Neuronal stem cell (in vitro differentiated cells): ENCODE results near the gene SELENOF.

Source experiments
- DNase-seq: peaks from one replicate; pipeline ENCODE4 v3.0.0-alpha.2; 2013; ENCODE audit warnings: low spot score
- H2AFZ ChIP-seq: one replicate; pipeline ENCODE4 v1.6.1; 2013; ENCODE audit warnings: mild to moderate bottlenecking, low read length, inconsistent platforms
- H2AK5ac ChIP-seq: 2 replicates; pipeline ENCODE4 v1.6.1; 2013; ENCODE audit warnings: low read depth, mild to moderate bottlenecking, inconsistent platforms, low read length, moderate library complexity, mixed read lengths
- H2BK120ac ChIP-seq: 2 replicates; pipeline ENCODE4 v1.6.1; 2013; ENCODE audit warnings: low read depth, mild to moderate bottlenecking, inconsistent platforms, low read length, moderate library complexity, mixed read lengths
- H2BK12ac ChIP-seq: one replicate; pipeline ENCODE4 v1.6.1; 2013; ENCODE audit warnings: low read length, inconsistent platforms
- H2BK15ac ChIP-seq: 2 replicates; pipeline ENCODE4 v1.6.1; 2013; ENCODE audit warnings: mild to moderate bottlenecking, low read length, inconsistent platforms, mixed read lengths
- H2BK5ac ChIP-seq: one replicate; pipeline ENCODE4 v1.6.1; 2013; ENCODE audit warnings: inconsistent platforms, mild to moderate bottlenecking, low read length, moderate library complexity
- H3K14ac ChIP-seq: one replicate; pipeline ENCODE4 v1.6.1; 2013; ENCODE audit warnings: low read length, inconsistent platforms
- H3K18ac ChIP-seq: 2 replicates; pipeline ENCODE4 v1.6.1; 2013; ENCODE audit warnings: low read length, inconsistent platforms
- H3K23ac ChIP-seq: 2 replicates; pipeline ENCODE4 v1.6.1; 2013; ENCODE audit warnings: low read depth, mild to moderate bottlenecking, mixed read lengths, low read length, inconsistent platforms; ENCODE audit not compliant: poor library complexity
- H3K27ac ChIP-seq: replicated peaks from 3 replicates; pipeline ENCODE4 v1.5.1; 2013; ENCODE audit warnings: low read length, inconsistent platforms
- H3K27me3 ChIP-seq, 3 experiments: 2 replicates each; pipeline ENCODE4 v1.6.1; 2013; ENCODE audit warnings: low read length in 3 of 3, mild to moderate bottlenecking in 2 of 3, inconsistent platforms in 1 of 3, low read depth in 1 of 3, mixed read lengths in 1 of 3, moderate library complexity in 1 of 3; ENCODE audit not compliant: control insufficient read depth in 3 of 3, insufficient read depth in 3 of 3
- H3K36me3 ChIP-seq, 2 donors: replicated peaks in 1 of 2; 2 replicates each; pipeline ENCODE4 v1.6.1; 2013; ENCODE audit warnings: low read length in 2 of 2; ENCODE audit not compliant: control insufficient read depth in 2 of 2, insufficient read depth in 2 of 2
- H3K4ac ChIP-seq: 2 replicates; pipeline ENCODE4 v1.6.1; 2013; ENCODE audit warnings: inconsistent platforms, mild to moderate bottlenecking, low read length, moderate library complexity
- H3K4me1 ChIP-seq, 2 donors: 1 replicate in 1 of 2; 2 replicates in 1 of 2; pipeline ENCODE4 v1.6.1; 2013; ENCODE audit warnings: low read length in 2 of 2, low read depth in 1 of 2; ENCODE audit not compliant: control insufficient read depth in 2 of 2, insufficient read depth in 1 of 2
- H3K4me2 ChIP-seq: one replicate; pipeline ENCODE4 v1.6.1; 2013; ENCODE audit warnings: mild to moderate bottlenecking, low read length, inconsistent platforms; ENCODE audit not compliant: insufficient read depth, poor library complexity, severe bottlenecking
- H3K4me3 ChIP-seq, 2 donors: 2 replicates each; pipeline ENCODE4 v1.5.1; 2013; ENCODE audit warnings: low read length in 2 of 2, mild to moderate bottlenecking in 2 of 2, inconsistent platforms in 1 of 2, moderate library complexity in 1 of 2
- H3K79me1 ChIP-seq: one replicate; pipeline ENCODE4 v1.6.1; 2013; ENCODE audit warnings: low read depth, mild to moderate bottlenecking, inconsistent platforms, low read length, moderate library complexity
- H3K9ac ChIP-seq: one replicate; pipeline ENCODE4 v1.6.1; 2013; ENCODE audit warnings: mild to moderate bottlenecking, low read depth, low read length, inconsistent platforms; ENCODE audit not compliant: poor library complexity
- H3K9me3 ChIP-seq, 2 donors: replicated peaks in 1 of 2; 2 replicates each; pipeline versions ENCODE3 to v1.6.1; 2013; ENCODE audit warnings: low read length in 2 of 2, mild to moderate bottlenecking in 2 of 2, inconsistent platforms in 1 of 2, low read depth in 1 of 2, mixed read lengths in 1 of 2, moderate library complexity in 1 of 2; ENCODE audit not compliant: control insufficient read depth in 2 of 2, insufficient read depth in 1 of 2
- H4K8ac ChIP-seq: one replicate; pipeline ENCODE4 v1.6.1; 2013; ENCODE audit warnings: low read depth, mild to moderate bottlenecking, inconsistent platforms, low read length, moderate library complexity
- H4K91ac ChIP-seq: one replicate; pipeline ENCODE4 v1.6.1; 2013; ENCODE audit warnings: low read length, low read depth, mild to moderate bottlenecking, inconsistent platforms; ENCODE audit not compliant: poor library complexity
- WGBS, 2 donors: extraction: QIAGEN DNeasy Blood & Tissue Kit; methylation state at CpG; one replicate each; pipeline ENCODE4 v1.1.7; 2013; ENCODE audit warnings: missing lambda C conversion rate in 2 of 2, mixed read lengths in 1 of 2; ENCODE audit not compliant: insufficient read length in 2 of 2, insufficient replicate concordance in 1 of 2; ENCODE audit errors: extremely low coverage in 2 of 2; 5-methylcytosine and 5-hydroxymethylcytosine counted together

The SELENOF gene

DNA sequence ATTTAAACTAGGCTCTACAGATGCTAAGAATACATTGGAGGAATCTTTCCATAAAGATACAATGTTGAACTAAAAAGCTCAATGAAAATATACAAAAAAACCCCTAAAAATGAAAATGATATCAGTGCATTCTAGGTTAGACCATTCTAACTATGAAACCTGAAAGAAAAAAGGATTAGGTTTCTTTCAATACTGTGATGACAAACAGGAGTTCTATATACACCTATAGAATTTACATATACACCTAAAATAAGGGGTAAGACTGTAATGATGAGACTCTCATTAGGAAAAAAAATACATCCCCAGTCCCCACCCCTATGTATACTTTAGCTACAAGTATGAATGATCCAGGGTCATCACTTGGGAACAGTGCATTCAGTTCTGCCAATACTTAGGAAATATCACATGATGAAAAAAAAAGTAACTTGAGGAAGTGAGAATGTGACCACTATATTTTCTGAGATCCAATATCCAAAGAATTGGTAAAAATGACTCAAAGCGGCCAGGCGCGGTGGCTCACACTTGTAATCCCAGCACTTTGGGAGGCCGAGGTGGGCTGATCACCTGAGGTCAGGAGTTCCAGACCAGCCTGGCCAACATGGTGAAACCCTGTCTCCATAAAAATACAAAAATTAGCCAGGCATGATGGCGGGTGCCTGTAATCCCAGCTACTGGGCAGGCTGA is 26.3 kb downstream of the SELENOF start:
- peaks cover 0 to 32% of the 10 kb centered on the region in 2 donors for H3K36me3 ChIP-seq
- no peak overlapping the region for H4K8ac ChIP-seq
- H2BK120ac ChIP-seq: no peak overlapping the region
- H2AFZ ChIP-seq: no peak overlapping the region
- H2AK5ac ChIP-seq: no peak overlapping the region
- H3K4me3 ChIP-seq: no peak overlapping the region
- H4K91ac ChIP-seq: no peak overlapping the region
- H3K9ac ChIP-seq: no peak overlapping the region
- no peak overlapping the region for H3K27ac ChIP-seq
- H3K27me3 ChIP-seq: no peaks in the 10 kb centered on the region
- no CpG with 5 or more reads among the region's 5 CpGs for WGBS, 2 donors
- peaks cover 0 to 3% of the 10 kb centered on the region in 2 donors for H3K9me3 ChIP-seq
- no peak for DNase-seq
- H3K79me1 ChIP-seq: peaks cover 1% of the 10 kb centered on the region
- no peak overlapping the region for H3K14ac ChIP-seq
- H2BK5ac ChIP-seq: no peak overlapping the region
- H2BK15ac ChIP-seq: no peak overlapping the region
- no peak overlapping the region for H3K18ac ChIP-seq
- H3K4me2 ChIP-seq: no peak overlapping the region
- no peak overlapping the region for H3K23ac ChIP-seq
- H2BK12ac ChIP-seq: no peak overlapping the region
- H3K4ac ChIP-seq: no peak overlapping the region
- no peaks in the 10 kb centered on the region for H3K4me1 ChIP-seq

DNA sequence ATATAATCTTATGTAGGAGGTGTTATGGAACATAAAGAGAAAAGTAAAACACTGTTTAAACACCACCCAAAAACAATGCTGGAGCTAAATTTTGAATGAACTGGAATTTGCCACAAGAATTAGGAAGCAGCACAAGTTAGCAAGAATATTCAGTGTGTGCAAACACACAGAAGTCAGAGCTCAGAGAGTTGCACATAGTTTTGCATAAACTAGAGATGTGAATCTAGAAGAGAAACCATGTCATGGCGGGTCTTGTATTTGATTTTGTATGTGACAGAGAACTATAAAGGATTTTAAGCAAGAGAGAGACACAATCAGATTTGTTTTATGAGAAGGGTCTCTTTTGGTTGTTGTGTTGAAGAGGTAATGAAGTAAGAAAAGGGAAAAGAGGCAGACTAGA is 38.2 kb downstream of the SELENOF start:
- Histone ChIP-seq H3K18ac (no peak overlapping the region), H3K36me3 (peaks cover 0 to 54% of the 10 kb centered on the region in 2 donors), H3K9me3 (peaks cover 0 to 5% of the 10 kb centered on the region in 2 donors), H3K4me2 (no peak overlapping the region), H3K27ac (no peak overlapping the region), H3K27me3 (no peaks in the 10 kb centered on the region), H3K14ac (no peak overlapping the region), H2AK5ac (no peak overlapping the region), H2BK12ac (no peak overlapping the region), H3K4ac (no peak overlapping the region), H4K91ac (no peak overlapping the region), H4K8ac (no peak overlapping the region), H2BK120ac (no peak overlapping the region), H2BK15ac (no peak overlapping the region), H3K9ac (no peak overlapping the region), H3K4me1 (no peaks in the 10 kb centered on the region), H2AFZ (no peak overlapping the region), H3K23ac (no peak overlapping the region), H2BK5ac (no peak overlapping the region), H3K79me1 (no peaks in the 10 kb centered on the region), H3K4me3 (no peak overlapping the region)
- no CpG with 5 or more reads among the region's 1 CpG for WGBS, 2 donors
- DNase-seq: no peak

DNA sequence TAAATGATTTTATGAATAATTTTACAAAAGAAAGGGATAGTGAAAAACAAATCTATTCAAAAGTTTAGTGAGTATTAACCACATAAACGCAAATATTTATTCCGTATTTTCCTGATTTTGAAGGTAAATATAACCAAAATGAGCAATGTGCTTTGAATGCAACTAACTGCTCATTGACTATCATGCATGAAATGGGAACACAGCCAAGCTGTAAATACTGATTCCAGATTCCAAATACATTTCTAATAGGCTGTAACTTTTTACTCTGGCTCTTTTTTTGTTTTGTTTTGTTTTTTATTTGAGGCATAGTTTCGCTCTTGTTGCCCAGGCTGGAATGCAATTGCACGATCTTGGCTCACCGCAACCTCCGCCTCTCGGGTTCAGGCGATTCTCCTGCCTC is 41.8 kb downstream of the SELENOF start:
- H4K91ac ChIP-seq: no peak overlapping the region
- no peak overlapping the region for H3K23ac ChIP-seq
- H3K27ac ChIP-seq: no peak overlapping the region
- H2BK12ac ChIP-seq: no peak overlapping the region
- H2BK5ac ChIP-seq: no peak overlapping the region
- H2AFZ ChIP-seq: no peak overlapping the region
- no peak overlapping the region for H3K18ac ChIP-seq
- H3K4ac ChIP-seq: no peak overlapping the region
- H2BK120ac ChIP-seq: no peak overlapping the region
- H3K14ac ChIP-seq: no peak overlapping the region
- no peak overlapping the region for H3K4me3 ChIP-seq
- no peaks in the 10 kb centered on the region for H3K4me1 ChIP-seq
- no peak overlapping the region for H4K8ac ChIP-seq
- no CpG with 5 or more reads among the region's 8 CpGs for WGBS, 2 donors
- H3K27me3 ChIP-seq: no peaks in the 10 kb centered on the region
- H2AK5ac ChIP-seq: no peak overlapping the region
- peaks cover 0 to 5% of the 10 kb centered on the region in 2 donors for H3K9me3 ChIP-seq
- H2BK15ac ChIP-seq: no peak overlapping the region
- H3K79me1 ChIP-seq: no peaks in the 10 kb centered on the region
- no peak overlapping the region for H3K9ac ChIP-seq
- H3K36me3 ChIP-seq: peaks cover 0 to 23% of the 10 kb centered on the region in 2 donors
- no peak for DNase-seq
- no peak overlapping the region for H3K4me2 ChIP-seq

DNA sequence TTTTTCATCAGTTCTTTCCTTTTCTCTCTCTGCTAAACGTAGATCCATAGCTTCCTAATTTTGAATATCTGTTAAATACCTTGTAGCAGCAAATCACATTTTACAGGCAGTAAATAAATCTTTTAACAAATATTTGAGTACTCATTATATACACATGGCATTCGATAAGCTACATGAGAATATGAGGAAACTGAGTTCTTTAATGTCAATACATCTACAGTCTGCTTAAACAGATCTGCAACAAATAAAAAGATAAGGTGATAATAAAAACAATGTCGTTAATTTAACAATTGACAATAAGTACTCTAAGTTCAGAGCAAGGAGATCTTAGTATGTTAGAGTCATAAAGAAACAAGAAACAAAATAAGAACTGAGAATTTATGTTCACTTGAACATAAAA is 42.9 kb downstream of the SELENOF start:
- no peak overlapping the region for H2BK12ac ChIP-seq
- peaks cover 0 to 14% of the 10 kb centered on the region in 2 donors for H3K36me3 ChIP-seq
- H3K18ac ChIP-seq: no peak overlapping the region
- no peak for DNase-seq
- no peak overlapping the region for H3K4me3 ChIP-seq
- no peaks in the 10 kb centered on the region for H3K79me1 ChIP-seq
- no peak overlapping the region for H3K4ac ChIP-seq
- H2AK5ac ChIP-seq: no peak overlapping the region
- H3K9me3 ChIP-seq: peaks cover 0 to 5% of the 10 kb centered on the region in 2 donors
- no peak overlapping the region for H3K27ac ChIP-seq
- H3K4me2 ChIP-seq: no peak overlapping the region
- no peak overlapping the region for H2AFZ ChIP-seq
- H3K23ac ChIP-seq: no peak overlapping the region
- no peak overlapping the region for H2BK5ac ChIP-seq
- H3K4me1 ChIP-seq: no peaks in the 10 kb centered on the region
- no peak overlapping the region for H2BK120ac ChIP-seq
- no peak overlapping the region for H3K14ac ChIP-seq
- H4K8ac ChIP-seq: no peak overlapping the region
- H4K91ac ChIP-seq: no peak overlapping the region
- no peak overlapping the region for H2BK15ac ChIP-seq
- no peak overlapping the region for H3K9ac ChIP-seq
- WGBS, 2 donors: no CpG with 5 or more reads among the region's 3 CpGs
- H3K27me3 ChIP-seq: no peaks in the 10 kb centered on the region
